ENCODE results near the gene HS6ST3. TPM values are rescaled to one million over a fixed set of nuclear protein-coding genes. Genes with fewer than 3 reads are reported as not detected.

Gene HS6ST3
- total RNA-seq, 1 donor from 2014 or later, result 1.3 TPM

- Mint-ChIP-seq H3K27ac (ENCODE audit: unreplicated experiment) (no peak overlapping the region), H3K36me3 (ENCODE audit: unreplicated experiment) (peaks cover 4% of the 10 kb centered on the region), H3K27me3 (ENCODE audit: unreplicated experiment) (no peaks in the 10 kb centered on the region), H3K9me3 (ENCODE audit: unreplicated experiment) (peaks cover 2% of the 10 kb centered on the region), H3K4me3 (ENCODE audit: unreplicated experiment) (no peak overlapping the region), H3K4me1 (ENCODE audit: low read depth, unreplicated experiment) (no peaks in the 10 kb centered on the region)
- TF ChIP-seq CTCF (IDR thresholded peaks at IDR 0.05; ENCODE audit: partially characterized antibody, unreplicated experiment), result no peak
- no peak for DNase-seq
These were observed 298.7 kb downstream of the HS6ST3 start for GRCh38 chr13:96388598-96388997.

DNA sequence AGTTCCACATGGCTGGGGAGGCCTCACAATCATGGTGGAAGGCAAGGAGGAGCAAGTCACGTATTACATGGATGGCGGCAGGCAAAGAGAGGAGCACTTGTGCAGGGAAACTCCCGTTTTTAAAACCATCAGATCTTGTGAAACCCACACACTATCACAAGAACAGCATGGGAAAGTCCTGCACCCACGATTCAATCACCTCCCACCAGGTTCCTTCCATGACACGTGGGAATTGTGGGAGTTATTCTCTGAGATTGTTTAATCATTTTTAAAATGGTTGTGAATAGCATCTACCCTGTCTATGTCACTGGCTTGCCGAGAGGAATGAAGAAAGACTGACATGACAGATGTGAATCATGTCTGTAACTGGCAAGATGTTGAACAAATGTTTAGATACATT is 301.7 kb downstream of the HS6ST3 start:
- H3K9me3 Mint-ChIP-seq (ENCODE audit: unreplicated experiment), result no peaks in the 10 kb centered on the region
- DNase-seq, result no peak
- peaks cover 4% of the 10 kb centered on the region for H3K36me3 Mint-ChIP-seq (ENCODE audit: unreplicated experiment)
- H3K27me3 Mint-ChIP-seq (ENCODE audit: unreplicated experiment), result peaks cover 2% of the 10 kb centered on the region
- no peak overlapping the region for H3K27ac Mint-ChIP-seq (ENCODE audit: unreplicated experiment)
- H3K4me3 Mint-ChIP-seq (ENCODE audit: unreplicated experiment), result no peak overlapping the region
- H3K4me1 Mint-ChIP-seq (ENCODE audit: low read depth, unreplicated experiment), result no peaks in the 10 kb centered on the region
- no peak for TF ChIP-seq CTCF (IDR thresholded peaks at IDR 0.05; ENCODE audit: partially characterized antibody, unreplicated experiment)

DNA sequence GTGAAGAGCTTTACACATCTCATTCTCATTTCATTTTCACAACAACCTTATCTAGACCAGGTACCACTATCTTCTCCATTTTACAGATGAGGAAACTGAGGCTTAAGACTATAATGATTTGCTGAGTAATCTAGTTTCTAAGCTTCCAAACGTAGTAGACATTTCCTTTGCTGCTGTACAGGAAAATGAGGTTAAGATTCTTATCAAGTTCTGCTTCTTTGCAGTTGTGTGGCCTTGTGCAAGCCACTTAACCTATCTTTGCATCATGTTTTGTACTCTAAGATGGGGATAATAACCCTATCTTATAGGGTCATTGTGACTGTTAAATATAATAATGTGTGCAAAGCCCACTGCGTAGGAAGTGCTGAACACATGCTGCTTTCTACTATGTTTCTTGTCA is 307.9 kb downstream of the HS6ST3 start:
- no peak overlapping the region for H3K27ac Mint-ChIP-seq (ENCODE audit: unreplicated experiment)
- H3K4me3 Mint-ChIP-seq (ENCODE audit: unreplicated experiment), result no peak overlapping the region
- H3K4me1 Mint-ChIP-seq (ENCODE audit: low read depth, unreplicated experiment), result no peaks in the 10 kb centered on the region
- no peak for TF ChIP-seq CTCF (IDR thresholded peaks at IDR 0.05; ENCODE audit: partially characterized antibody, unreplicated experiment)
- no peak for DNase-seq
- no peaks in the 10 kb centered on the region for H3K9me3 Mint-ChIP-seq (ENCODE audit: unreplicated experiment)
- no peaks in the 10 kb centered on the region for H3K36me3 Mint-ChIP-seq (ENCODE audit: unreplicated experiment)
- H3K27me3 Mint-ChIP-seq (ENCODE audit: unreplicated experiment), result peaks cover 2% of the 10 kb centered on the region

DNA sequence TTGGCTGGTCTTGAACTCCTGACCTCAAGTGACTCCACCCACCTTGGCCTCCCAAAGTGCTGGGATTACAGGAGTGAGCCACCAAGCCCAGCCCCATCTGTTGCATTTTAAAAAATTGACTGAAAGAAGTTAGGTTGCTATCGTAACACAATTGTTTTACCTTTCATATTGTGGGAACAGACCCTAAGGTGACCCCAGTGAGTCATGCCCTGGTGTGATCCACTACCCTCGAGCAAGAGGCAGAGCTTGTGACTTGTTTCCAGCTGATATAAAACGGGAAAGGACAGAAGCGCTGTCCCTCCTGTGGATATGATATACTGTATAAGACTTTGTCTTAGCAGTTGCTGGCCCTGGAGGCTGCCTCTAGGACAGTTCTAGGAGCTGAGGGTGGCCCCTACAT is 308.6 kb downstream of the HS6ST3 start:
- DNase-seq, result no peak
- Mint-ChIP-seq H3K27me3 (ENCODE audit: unreplicated experiment) (peaks cover 2% of the 10 kb centered on the region), H3K27ac (ENCODE audit: unreplicated experiment) (no peak overlapping the region), H3K36me3 (ENCODE audit: unreplicated experiment) (no peaks in the 10 kb centered on the region), H3K4me3 (ENCODE audit: unreplicated experiment) (no peak overlapping the region), H3K4me1 (ENCODE audit: low read depth, unreplicated experiment) (no peaks in the 10 kb centered on the region), H3K9me3 (ENCODE audit: unreplicated experiment) (no peaks in the 10 kb centered on the region)
- no peak for TF ChIP-seq CTCF (IDR thresholded peaks at IDR 0.05; ENCODE audit: partially characterized antibody, unreplicated experiment)

DNA sequence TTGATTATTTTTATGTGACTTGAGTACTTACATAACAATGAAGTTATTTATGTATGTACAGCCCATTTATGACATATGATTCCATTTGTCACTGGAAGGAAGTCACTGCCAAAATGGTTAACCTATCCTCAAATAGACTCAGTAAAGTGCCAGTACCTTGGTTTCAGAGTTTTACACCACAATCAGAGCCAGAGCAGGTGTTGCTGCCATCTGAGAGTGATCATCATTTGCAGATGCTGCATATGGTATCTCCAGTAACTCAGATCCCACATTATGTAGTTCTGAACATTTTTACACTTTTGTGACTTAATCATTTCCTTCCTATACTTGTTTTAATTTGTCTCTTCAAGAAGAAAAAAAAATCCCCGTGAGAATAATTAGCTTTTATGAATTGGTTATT is 313.3 kb downstream of the HS6ST3 start:
- Mint-ChIP-seq H3K9me3 (ENCODE audit: unreplicated experiment) (no peaks in the 10 kb centered on the region), H3K4me3 (ENCODE audit: unreplicated experiment) (no peak overlapping the region), H3K36me3 (ENCODE audit: unreplicated experiment) (no peaks in the 10 kb centered on the region), H3K27ac (ENCODE audit: unreplicated experiment) (no peak overlapping the region), H3K4me1 (ENCODE audit: low read depth, unreplicated experiment) (no peaks in the 10 kb centered on the region), H3K27me3 (ENCODE audit: unreplicated experiment) (no peaks in the 10 kb centered on the region)
- TF ChIP-seq CTCF (IDR thresholded peaks at IDR 0.05; ENCODE audit: partially characterized antibody, unreplicated experiment), result no peak
- no peak for DNase-seq
